A673 (cell line): Measurements from ENCODE around the gene SEMA3E. TPM values are rescaled to one million over a fixed set of nuclear protein-coding genes. Genes with fewer than 3 reads are reported as not detected.

Experiments
- BruUV-seq: library from RNA; stranded (reverse); fragments of 400-500 nt; replicated peaks from 2 replicates; lab custom pipeline; 2021; lab: Mats Ljungman, UMichigan
- CTCF ChIA-PET: fragments of 300-600 bp; sonication (Branson Sonifier 250); formaldehyde crosslinking; loops from one replicate; lab custom pipeline; 2022; ENCODE audit warnings: antibody characterized with exemption; lab: Charles Lee
- POLR2A ChIA-PET: fragments of 300-600 bp; sonication (Branson Sonifier 250); formaldehyde crosslinking; loops from one replicate; lab custom pipeline; 2022; ENCODE audit warnings: antibody characterized with exemption; ENCODE audit not compliant: low non-redundant PET; lab: Charles Lee
- DNase-seq: peaks from one replicate; pipeline ENCODE4 v3.0.0-alpha.2; 2015; ENCODE audit warnings: low spot score
- H3K27ac ChIP-seq: fragments of 200-600 bp; sonication (generic); 2 replicates; pipeline ENCODE4 v1.5.1; 2016; ENCODE audit warnings: mixed run types, low read depth, mild to moderate bottlenecking, mixed read lengths, antibody characterized with exemption, low read length; ENCODE audit not compliant: poor library complexity, severe bottlenecking
- H3K27me3 ChIP-seq: fragments of 200-600 bp; sonication (generic); replicated peaks from 2 replicates; pipeline ENCODE4 v1.6.1; 2017; ENCODE audit warnings: mixed run types, low read depth, mild to moderate bottlenecking, mixed read lengths, antibody characterized with exemption, low read length; ENCODE audit not compliant: insufficient read depth, poor library complexity
- H3K36me3 ChIP-seq: fragments of 200-600 bp; sonication (generic); 2 replicates; pipeline ENCODE4 v1.6.1; 2016; ENCODE audit warnings: mixed run types, mild to moderate bottlenecking, mixed read lengths, antibody characterized with exemption, low read length; ENCODE audit not compliant: insufficient read depth, poor library complexity, severe bottlenecking
- H3K4me1 ChIP-seq: fragments of 200-600 bp; sonication (generic); 2 replicates; pipeline ENCODE4 v1.6.1; 2017; ENCODE audit warnings: mixed run types, mild to moderate bottlenecking, mixed read lengths, antibody characterized with exemption, low read length; ENCODE audit not compliant: insufficient read depth, poor library complexity, severe bottlenecking
- H3K4me3 ChIP-seq: fragments of 200-600 bp; sonication (generic); 2 replicates; pipeline ENCODE4 v1.5.1; 2016; ENCODE audit warnings: low read depth, mixed run types, mild to moderate bottlenecking, mixed read lengths, low read length; ENCODE audit not compliant: poor library complexity, severe bottlenecking
- H3K9me3 ChIP-seq: fragments of 200-600 bp; sonication (generic); 2 replicates; pipeline ENCODE4 v1.6.1; 2016; ENCODE audit warnings: mixed run types, low read depth, mild to moderate bottlenecking, mixed read lengths, antibody characterized with exemption, low read length; ENCODE audit not compliant: poor library complexity, severe bottlenecking
- EZH2 ChIP-seq: fragments of 200-600 bp; sonication (generic); IDR thresholded peaks from 2 replicates; pipeline ENCODE4 v1.6.1; 2017; ENCODE audit warnings: borderline replicate concordance, low read depth, mild to moderate bottlenecking, mixed read lengths, antibody characterized with exemption, low read length; ENCODE audit not compliant: poor library complexity, severe bottlenecking
- intact Hi-C: fragments of 100-400 bp; cut with micrococcal nuclease; formaldehyde crosslinking; loops from one replicate; pipeline ENCODE4 v1.10.0; 2022; ENCODE audit not compliant: unreplicated experiment
- total RNA-seq: library from RNA; stranded (reverse); gene quantifications from 2 replicates; pipeline ENCODE4 v1.2.3, GENCODE V29; 2021
- TF ChIP-seq, protein P1 (sequence below): fragments of 300-800, 200-600 bp; sonication (generic); conservative IDR thresholded peaks from 2 replicates; pipeline ENCODE4 v1.5.1; 2017; ENCODE audit warnings: low read depth, mild to moderate bottlenecking, antibody characterized with exemption, low read length, moderate library complexity, mixed read lengths

Gene SEMA3E
- total RNA-seq, 1 experiment from 2014 or later, result not detected

DNA sequence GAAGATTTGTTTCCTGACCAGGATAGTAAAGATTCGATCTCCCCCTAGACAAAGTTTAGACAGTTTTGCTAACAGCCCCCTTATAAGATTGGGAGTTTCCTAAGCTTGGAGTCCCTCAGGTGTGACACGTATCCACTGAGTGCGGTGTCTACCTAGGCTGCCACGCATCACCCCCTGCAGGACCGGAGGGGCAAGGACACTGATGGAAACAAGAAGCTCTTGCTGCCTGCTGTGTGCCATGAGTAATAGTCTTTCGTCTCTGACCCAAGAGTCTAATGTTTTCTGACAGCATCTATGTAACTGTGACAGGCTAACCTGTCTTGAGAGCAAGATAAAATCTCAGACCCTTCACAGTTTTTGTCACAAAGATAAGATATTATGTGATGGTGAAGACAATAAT is 173.5 kb downstream of the SEMA3E start:
- ChIA-PET CTCF (no interaction called here), POLR2A (no interaction called here)
- no TSS peak for BruUV-seq
- H3K36me3 ChIP-seq, result no peaks in the 10 kb centered on the region
- no peaks in the 10 kb centered on the region for H3K4me1 ChIP-seq
- H3K4me3 ChIP-seq, result no peak overlapping the region
- TF ChIP-seq, protein P1, sequence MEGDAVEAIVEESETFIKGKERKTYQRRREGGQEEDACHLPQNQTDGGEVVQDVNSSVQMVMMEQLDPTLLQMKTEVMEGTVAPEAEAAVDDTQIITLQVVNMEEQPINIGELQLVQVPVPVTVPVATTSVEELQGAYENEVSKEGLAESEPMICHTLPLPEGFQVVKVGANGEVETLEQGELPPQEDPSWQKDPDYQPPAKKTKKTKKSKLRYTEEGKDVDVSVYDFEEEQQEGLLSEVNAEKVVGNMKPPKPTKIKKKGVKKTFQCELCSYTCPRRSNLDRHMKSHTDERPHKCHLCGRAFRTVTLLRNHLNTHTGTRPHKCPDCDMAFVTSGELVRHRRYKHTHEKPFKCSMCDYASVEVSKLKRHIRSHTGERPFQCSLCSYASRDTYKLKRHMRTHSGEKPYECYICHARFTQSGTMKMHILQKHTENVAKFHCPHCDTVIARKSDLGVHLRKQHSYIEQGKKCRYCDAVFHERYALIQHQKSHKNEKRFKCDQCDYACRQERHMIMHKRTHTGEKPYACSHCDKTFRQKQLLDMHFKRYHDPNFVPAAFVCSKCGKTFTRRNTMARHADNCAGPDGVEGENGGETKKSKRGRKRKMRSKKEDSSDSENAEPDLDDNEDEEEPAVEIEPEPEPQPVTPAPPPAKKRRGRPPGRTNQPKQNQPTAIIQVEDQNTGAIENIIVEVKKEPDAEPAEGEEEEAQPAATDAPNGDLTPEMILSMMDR, result peak; percentile 26; the same call in 1 of the 2 replicates
- TF ChIP-seq EZH2, result no peak
- no peaks in the 10 kb centered on the region for H3K9me3 ChIP-seq
- intact Hi-C loops, result no loop called here
- no peak overlapping the region for H3K27ac ChIP-seq
- peak; percentile 29 for DNase-seq
- H3K27me3 ChIP-seq, result peaks cover 8% of the 10 kb centered on the region

DNA sequence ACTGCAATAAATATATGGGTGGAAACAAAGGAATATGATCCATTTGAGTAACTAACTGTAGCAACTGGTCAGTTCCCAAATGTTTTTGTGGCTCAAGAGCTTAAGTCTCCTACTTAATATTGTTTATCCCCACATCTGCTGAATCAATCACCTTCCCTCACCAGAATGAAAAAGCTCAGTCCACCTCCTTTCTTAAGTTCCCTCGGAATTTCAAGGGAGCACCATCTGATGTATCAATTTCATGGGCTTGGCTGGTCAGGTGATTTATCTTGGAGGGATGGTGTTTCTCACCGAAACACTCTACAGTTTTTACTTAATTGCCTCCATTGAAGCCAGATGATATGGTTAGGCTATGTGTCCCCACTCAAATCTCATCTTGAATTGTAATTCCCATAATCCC is 176.6 kb downstream of the SEMA3E start:
- TF ChIP-seq, protein P1, result no peak
- no peak for TF ChIP-seq EZH2
- no peaks in the 10 kb centered on the region for H3K27me3 ChIP-seq
- peaks cover 15% of the 10 kb centered on the region for H3K4me1 ChIP-seq
- H3K36me3 ChIP-seq, result no peaks in the 10 kb centered on the region
- no peaks in the 10 kb centered on the region for H3K9me3 ChIP-seq
- ChIA-PET POLR2A (no interaction called here), CTCF (no interaction called here)
- H3K27ac ChIP-seq, result no peak overlapping the region
- no peak overlapping the region for H3K4me3 ChIP-seq
- no TSS peak for BruUV-seq
- intact Hi-C loops, result no loop called here
- no peak for DNase-seq

DNA sequence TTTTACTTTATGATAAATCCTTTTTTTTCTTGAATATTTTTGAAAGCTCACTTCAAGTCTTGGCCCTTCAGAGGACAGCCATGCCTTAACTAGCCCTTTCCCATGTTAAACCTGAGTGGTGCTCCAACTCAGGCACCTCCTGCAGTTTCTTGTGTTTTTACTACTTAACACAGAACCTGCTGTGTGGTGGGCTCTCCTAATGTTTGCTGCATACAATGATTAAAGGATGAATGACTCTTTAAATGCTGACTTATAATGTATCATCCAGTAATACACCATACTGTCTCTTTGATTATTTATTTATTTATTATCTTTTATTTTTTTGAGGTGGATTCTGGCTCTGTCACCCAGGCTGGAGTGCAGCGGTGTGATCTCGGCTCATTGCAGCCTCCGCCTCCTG is 179.4 kb downstream of the SEMA3E start:
- CTCF ChIA-PET, result no interaction called here
- BruUV-seq, result no TSS peak

More for the DNA sequence above, 179.4 kb downstream of the SEMA3E start:
- Histone ChIP-seq H3K4me3 (no peak overlapping the region), H3K27me3 (no peaks in the 10 kb centered on the region), H3K36me3 (no peaks in the 10 kb centered on the region), H3K27ac (no peak overlapping the region), H3K9me3 (no peaks in the 10 kb centered on the region), H3K4me1 (peaks cover 15% of the 10 kb centered on the region)
- POLR2A ChIA-PET, result no interaction called here
- TF ChIP-seq, protein P1, result no peak
- no peak for TF ChIP-seq EZH2
- DNase-seq, result no peak
- intact Hi-C loops, result no loop called here
